Astrocyte of the cerebellum (primary cell): ENCODE measurements around the gene MMP28.

ENCODE experiments used
- DNase-seq: peaks from one replicate; pipeline ENCODE4 v3.0.0-alpha.2; 2011; ENCODE audit warnings: low read depth
- H3K4me3 ChIP-seq: 2 replicates; pipeline ENCODE4 v1.5.1; 2011; ENCODE audit warnings: mild to moderate bottlenecking, low read depth, low read length, moderate library complexity
- CTCF ChIP-seq: IDR thresholded peaks from 2 replicates; pipeline ENCODE4 v1.5.1; 2012; ENCODE audit warnings: low read length, low read depth, moderate library complexity, mild to moderate bottlenecking; ENCODE audit errors: missing control alignments
- in situ Hi-C: cut with HindIII; loops from 2 replicates; pipeline ENCODE4 v1.10.0; 2017; ENCODE audit warnings: low sequenced_read_pairs

MMP28 gene

GRCh38 chr17:35725802-35726126, 69.7 kb downstream of the MMP28 start:
- DNase-seq, result no peak
- no peak overlapping the region for H3K4me3 ChIP-seq
- TF ChIP-seq CTCF, result no peak
- in situ Hi-C loops, result no loop called here

GRCh38 chr17:35725058-35725457, 70.4 kb downstream of the MMP28 start:
- no peak for DNase-seq
- H3K4me3 ChIP-seq, result no peak overlapping the region
- no peak for TF ChIP-seq CTCF
- in situ Hi-C loops, result no loop called here

- no peak for TF ChIP-seq CTCF
- in situ Hi-C loops, result no loop called here
- H3K4me3 ChIP-seq, result no peak overlapping the region
- no peak for DNase-seq
Observed at GRCh38 chr17:35723735-35724134, 71.7 kb downstream of the MMP28 start.

- in situ Hi-C loops, result no loop called here
- no peak overlapping the region for H3K4me3 ChIP-seq
- no peak for TF ChIP-seq CTCF
- DNase-seq, result peak; percentile 13
Observed at GRCh38 chr17:35717475-35717874, 78.0 kb downstream of the MMP28 start.

GRCh38 chr17:35716897-35717465, 78.5 kb downstream of the MMP28 start:
- TF ChIP-seq CTCF, result no peak
- peak; percentile 93 for DNase-seq
- in situ Hi-C loops, result no loop called here
- no peak overlapping the region for H3K4me3 ChIP-seq

- TF ChIP-seq CTCF, result no peak
- in situ Hi-C loops, result no loop called here
- H3K4me3 ChIP-seq, result no peak overlapping the region
- no peak for DNase-seq
Observed at GRCh38 chr17:35716173-35716572, 79.3 kb downstream of the MMP28 start.
